GM21576 (cell line): ENCODE results near the gene NBEAL2.

Experiments used
- ATAC-seq: cut with Tn5 transposase; IDR thresholded peaks from one replicate; pipeline ENCODE4 v1.9.1; 2021; ENCODE audit warnings: mild to moderate bottlenecking, moderate library complexity; ENCODE audit not compliant: unreplicated experiment

Gene NBEAL2

GRCh38 chr3:46942481-46943236, 36.8 kb upstream of the NBEAL2 start:
- no peak for ATAC-seq

- no peak for ATAC-seq
Measured at GRCh38 chr3:46943237-46944187, 36.0 kb upstream of the NBEAL2 start.

DNA sequence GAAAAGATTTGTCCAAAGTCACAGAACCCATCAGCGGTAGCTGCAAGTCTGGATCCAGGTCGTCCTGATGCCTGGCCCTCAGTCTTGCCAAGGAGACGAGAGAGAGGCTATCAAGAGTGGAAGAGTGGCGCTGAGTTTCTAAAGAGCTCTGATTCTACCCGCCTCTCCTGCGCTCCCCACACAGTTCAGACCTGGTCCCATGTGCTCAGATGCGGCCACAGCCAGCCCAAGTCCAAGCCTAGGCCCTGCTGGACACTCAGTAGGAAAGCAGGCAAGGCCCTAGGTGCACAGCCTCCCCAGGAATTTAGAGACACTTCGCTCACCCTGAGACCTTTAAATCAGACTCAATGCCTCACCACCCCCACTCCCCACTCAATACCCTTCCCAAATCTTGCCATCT, 35.3 kb upstream of the NBEAL2 start:
- ATAC-seq: no peak

DNA sequence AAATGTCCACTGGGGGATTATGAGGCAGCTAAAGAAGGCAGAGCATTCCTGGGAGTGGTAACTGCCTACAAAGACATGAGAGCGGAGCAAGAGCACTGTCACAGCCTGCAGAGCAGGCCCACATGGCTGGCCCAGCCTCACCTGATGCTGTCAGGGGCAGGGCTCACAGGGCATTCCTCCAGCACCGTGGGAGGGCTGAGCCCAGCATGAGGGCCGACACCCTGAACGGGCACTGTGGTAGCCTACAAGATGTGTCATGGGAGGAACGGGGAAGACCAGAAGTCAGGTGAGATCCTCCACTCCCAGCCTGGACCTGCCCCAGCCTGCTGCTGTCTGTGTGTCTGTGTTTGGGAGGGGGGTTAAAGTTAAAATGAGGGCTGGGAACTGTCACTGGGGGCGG, 33.0 kb upstream of the NBEAL2 start:
- ATAC-seq: no peak

DNA sequence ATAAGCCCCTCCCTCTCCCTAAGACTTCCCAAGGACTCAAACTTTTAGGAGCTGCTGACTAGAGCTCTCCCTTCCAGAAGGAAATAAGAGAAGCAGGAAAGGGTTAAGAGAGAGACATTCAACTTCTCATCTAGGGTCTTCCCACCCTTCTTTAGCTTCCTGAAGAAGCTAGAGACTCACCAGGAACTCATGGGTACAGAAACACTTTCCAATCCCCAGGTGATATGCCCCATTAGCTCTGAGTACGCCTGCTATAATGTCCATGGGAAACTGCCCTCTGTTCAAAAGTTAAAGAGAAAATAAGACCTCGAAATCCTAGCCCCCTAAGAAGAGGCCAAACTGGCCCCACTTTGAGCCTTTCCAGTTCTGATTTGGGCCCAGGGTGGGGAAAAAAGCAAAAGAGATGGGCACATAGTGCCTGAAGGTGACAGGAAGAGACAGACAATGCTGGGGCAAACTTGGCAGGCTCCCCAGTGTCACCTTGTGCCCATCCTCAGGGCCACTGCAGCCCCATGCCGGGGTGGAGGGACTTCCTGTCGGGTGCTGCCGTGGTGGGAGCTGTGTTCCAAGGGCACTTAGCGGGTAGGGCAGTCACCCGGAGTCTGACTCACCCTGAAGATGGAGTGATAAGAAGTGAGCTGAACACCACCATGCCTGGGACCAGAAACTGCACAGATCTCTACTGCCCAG, 32.5 kb upstream of the NBEAL2 start:
- no peak for ATAC-seq

- no peak for ATAC-seq
Measured at GRCh38 chr3:46947546-46947901, 31.9 kb upstream of the NBEAL2 start.

- no peak for ATAC-seq
Measured at GRCh38 chr3:46947981-46948791, 31.3 kb upstream of the NBEAL2 start.

DNA sequence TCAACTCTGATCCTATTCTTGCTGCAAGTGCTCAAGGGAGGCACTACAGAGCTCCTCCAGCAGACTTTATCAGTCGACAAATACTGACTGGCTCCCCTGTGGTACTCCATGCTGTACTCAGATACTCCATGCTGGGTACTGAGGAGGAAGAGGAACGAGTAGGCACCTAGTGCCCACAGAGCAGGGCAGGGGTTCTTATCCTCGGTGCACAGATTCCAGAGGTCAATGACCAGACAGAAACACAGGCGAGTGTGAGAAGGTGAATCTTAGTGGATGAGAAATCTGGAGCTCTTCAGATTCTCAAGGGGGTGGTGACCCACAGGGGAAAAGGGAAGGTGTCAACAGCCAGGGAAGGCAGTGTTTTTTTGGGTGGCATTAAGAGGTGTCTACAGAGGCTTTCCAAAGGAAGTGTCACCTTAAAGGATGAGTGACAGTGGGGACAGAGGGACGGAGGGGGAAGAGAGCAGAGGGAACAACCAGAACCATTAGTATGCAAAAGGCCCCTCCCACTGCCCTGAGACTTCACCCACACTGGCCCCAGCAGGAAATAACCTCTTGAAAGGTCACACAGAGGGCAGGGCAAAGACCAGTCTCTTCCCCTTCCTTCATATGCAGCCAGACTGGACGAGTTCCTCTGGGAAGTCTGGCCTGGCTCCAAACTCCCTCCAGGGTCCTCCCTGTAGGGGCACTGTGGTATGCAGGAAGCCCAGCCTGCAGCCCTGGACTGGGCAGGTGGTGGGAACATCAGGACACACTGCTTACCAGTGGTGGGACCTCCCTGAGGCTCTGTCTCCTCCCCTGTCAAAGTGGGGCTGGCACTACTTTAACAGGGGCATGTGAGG, 30.4 kb upstream of the NBEAL2 start:
- ATAC-seq: peak; percentile 73

- ATAC-seq: no peak
Measured at GRCh38 chr3:46950177-46950576, 29.3 kb upstream of the NBEAL2 start.

- no peak for ATAC-seq
Measured at GRCh38 chr3:46950650-46951241, 28.7 kb upstream of the NBEAL2 start.

DNA sequence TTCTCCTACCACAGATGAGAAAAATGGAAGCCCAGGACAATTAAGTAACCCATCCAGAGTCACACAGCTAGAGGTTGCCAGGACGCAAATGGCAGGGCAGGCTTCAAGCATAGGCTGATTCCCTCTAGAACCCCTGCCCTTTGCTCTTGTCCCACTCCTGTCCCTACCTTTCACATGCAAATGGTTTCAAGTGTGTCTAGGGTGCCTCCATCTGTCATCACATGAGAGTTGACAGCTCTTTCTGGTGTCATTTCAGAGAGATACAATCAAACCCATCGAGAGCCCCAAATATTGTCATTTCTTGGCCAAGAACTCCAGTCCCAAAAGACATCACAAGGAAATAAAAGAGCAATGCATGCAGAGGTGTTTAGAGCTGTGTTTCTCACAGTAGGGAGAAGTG, 26.7 kb upstream of the NBEAL2 start:
- no peak for ATAC-seq

GRCh38 chr3:46953234-46954010, 26.0 kb upstream of the NBEAL2 start:
- no peak for ATAC-seq

GRCh38 chr3:46954178-46954577, 25.3 kb upstream of the NBEAL2 start:
- ATAC-seq: no peak

DNA sequence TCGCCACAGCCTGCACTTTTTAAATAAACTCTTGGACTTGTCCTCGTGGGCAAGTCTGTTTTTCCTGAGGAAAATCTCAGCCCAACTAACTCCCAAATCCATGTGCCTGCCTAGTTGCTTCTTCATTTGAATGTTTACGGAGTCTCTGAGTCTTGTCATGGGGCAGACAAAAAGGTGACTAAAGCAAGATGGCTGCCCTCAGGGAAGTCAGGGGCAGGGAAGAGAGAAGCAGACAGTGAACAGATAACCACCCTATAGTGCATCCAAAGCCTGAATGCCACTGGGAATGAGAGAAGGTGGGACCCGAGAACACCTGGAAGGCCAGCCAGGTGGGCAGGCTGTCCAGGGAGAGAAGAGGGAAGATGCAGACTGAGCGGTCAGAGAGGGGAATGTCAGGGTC, 24.3 kb upstream of the NBEAL2 start:
- ATAC-seq: no peak

- ATAC-seq: peak; percentile 38
Measured at GRCh38 chr3:46955801-46956259, 23.6 kb upstream of the NBEAL2 start.

DNA sequence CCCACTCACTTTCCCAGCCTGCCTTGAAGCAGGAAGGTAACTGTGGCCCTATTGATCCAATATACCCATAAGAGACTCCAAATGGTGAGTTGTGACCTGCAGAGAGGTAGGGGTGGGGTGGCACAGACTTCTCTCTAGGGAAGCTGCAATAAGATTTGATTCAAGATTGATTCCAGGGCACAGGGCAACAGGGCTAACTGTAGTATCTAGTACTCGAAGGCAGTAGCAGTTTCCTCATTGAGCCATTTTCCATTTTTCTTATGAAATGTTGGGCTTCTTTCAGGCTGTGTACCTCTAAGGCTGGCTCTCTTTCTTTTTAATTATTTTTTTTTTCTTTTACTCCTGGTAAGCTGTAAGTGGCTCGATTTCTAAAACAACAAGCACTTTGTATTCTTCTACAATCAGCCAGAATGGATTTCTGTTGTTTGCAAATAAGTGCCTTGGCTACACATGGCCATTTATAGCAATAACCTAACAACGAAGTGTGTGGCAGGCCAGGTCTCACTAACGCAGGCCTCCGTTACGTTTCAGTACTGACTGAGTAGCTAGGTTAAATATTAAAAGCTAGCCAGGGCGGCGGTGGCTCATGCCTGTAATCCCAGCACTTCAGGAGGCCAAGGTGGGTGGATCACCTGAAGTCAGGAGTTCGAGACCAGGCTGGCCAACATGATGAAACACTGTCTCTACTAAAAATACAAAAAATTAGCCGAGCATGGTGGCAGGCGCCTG, 22.2 kb upstream of the NBEAL2 start:
- no peak for ATAC-seq

DNA sequence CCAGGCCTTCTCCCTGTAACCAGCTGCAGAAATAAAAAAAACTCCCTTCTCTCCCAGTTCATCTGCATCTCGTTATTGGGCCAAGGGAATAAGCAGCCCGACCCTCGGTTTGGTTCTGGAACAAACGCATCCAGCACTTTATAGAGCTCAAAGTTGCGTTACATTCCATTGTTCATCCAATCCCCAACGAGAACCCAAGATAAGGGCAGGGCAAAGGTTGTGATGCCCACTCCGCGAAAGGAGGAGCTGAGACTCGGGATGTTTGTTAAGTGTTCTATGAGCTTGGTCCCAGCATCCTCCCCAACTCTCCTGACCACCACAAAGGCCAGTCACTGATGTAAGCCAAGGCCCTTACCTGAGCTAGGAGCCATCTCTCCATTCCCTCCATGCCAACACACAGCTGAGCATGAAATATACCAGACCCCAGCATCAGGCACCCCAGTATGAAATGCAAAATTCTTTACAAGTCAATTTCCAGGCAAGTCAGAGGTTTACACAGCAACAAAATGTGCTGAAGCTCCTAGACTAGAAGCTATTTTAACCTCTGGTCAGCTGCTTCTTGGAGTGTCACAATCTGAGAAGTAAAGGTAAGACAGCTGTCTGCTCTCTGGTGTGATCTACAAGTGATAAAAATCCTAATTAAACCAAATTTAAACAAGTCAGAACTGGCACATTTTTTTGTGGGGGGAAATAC, 20.9 kb upstream of the NBEAL2 start:
- ATAC-seq: no peak
